HG02885 (cell line): ENCODE measurements around the gene ASPSCR1.

Experiments
- ATAC-seq: cut with Tn5 transposase; IDR thresholded peaks from one replicate; pipeline ENCODE4 v1.9.1; 2021; ENCODE audit warnings: mild to moderate bottlenecking; ENCODE audit not compliant: unreplicated experiment, poor library complexity

The ASPSCR1 gene

GRCh38 chr17:82062984-82063368 is 85.5 kb downstream of the ASPSCR1 start:
- no peak for ATAC-seq

DNA sequence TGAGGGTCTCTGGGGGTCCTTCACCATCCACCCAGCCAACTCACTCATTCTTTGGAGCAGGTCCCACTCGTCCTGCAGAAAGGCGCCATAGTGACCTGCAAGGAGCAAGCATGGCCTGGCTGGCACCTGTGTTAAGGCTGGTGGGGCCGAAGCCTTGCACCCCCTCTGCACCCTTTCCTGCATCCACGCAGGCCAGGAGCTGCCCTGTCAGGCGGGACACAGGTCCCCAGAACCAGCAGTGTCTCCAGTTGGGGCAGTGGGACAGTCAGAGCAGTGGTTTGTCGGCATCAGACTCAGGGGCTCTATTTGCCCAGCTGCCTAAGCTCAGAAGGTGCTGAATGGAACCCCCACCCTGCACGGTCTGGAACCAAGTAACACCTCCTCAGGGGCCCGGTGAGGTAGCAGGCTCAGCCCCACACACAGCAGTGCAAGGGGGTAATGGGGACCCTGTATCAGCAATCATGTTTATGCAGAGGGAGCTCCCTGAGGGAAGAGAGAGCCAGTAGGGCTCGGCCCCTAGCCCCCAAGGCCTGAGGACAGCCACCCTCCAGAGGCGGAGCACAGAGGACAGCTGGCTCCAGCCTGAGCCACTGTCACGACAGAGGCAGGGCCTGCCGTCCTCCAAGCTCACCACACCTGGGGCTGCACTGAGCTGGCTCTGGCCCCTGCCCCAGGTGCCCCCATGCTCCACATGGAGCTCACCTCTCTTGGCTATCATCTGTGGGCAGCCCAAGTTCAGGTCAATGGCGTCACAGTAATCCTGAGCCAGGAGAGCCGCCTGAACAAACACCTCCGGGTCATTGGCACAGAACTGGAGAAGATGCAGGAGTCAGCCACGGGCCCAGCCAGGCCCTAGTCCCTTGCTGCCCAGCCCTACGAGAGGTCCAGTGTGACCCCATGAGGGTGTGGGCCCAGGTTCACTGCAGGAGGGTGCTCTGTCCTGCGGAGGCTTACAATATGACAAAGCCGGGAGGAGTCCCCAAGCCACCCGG is 86.3 kb downstream of the ASPSCR1 start:
- no peak for ATAC-seq

- no peak for ATAC-seq
These were observed 87.2 kb downstream of the ASPSCR1 start for GRCh38 chr17:82064433-82065192.

- peak; percentile 43 for ATAC-seq
These were observed 87.8 kb downstream of the ASPSCR1 start for GRCh38 chr17:82065193-82065637.

DNA sequence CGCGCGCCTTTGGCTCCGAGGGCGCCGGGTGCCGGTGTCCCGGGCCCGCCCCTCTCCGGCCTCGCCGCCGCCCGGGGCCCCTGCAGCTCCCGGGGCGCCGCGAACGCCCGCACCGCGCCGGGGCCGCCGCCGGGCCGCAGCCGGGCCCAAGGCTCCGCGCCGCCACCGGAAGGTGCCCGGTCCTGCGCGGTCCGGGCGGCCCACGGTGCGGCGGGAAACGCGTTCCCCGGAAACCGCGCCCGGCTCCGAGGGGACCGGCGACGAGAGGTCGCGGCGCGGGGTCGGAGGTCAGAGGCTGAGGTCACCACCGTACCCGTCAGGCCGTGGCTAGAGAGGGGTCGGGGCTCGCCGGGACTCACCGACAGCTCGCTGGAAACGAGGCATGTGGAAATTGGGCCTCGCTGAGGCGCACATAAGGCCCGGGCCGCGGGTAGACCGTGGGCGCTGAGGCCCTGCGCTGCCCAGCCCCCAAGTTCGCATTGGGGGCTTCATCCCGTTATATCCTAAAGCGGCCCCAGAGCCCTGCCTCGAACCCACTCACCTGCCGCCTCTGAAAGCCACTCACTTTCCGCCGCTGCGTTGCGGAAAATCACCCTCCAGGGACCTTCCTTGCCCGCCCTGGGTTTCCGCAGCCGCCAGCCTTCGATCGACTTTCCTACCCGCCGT is 88.3 kb downstream of the ASPSCR1 start, which contains the start of gene DUS1L:
Gene DUS1L (minus strand): TSS at position 167 of the 666 bp plus-strand sequence. CDS start 745 bp downstream, outside the sequence.
- ATAC-seq, result peak; percentile 78
